Stimulated activated CD4-positive, alpha-beta T cell treated with anti-CD3 and anti-CD28 coated beads, TNF-alpha, amount 100 ng/mL, for 24 hours (primary cell): ENCODE measurements around the gene GRM8.

Experiments
- DNase-seq, 3 experiments: peaks; one replicate each; pipeline ENCODE4 v3.0.0-alpha.2; 2020; ENCODE audit warnings: low read depth in 3 of 3

GRM8 gene

DNA sequence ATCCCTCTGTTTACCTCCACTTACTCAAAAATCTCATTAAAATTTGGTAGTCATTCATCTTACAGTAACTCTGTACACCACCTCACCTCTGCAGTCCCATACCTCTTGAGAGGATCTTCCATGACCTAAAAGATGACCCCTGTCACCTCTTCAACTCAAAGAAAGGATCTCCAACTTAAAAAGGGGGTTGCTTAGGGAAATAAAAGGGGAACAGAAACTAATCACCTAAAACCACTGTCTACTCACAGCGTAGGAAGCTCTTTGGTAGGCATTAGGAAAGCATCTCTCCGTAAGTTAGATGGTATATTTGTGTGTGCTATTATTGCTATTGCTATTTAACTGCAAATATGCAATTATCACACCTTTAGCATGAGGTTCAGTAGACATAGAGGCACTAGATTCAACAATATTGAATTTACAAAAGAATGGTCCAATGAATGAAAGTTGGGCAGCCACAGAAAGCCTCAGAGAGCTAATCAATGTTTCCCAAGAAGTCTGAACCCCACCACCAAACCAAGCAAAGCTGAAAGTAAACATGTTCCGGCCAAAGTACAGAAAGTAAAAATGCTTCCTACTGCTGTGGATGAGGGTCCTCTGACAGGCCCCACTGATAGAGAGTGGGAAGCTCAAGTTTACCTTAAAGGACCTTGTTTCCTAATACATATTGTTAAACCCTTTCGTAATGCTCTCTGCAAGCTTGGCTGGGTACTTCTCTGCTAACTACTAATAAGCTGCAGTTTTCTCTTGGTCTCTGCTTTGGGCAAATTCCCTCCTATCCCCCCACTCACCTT, 105.8 kb downstream of the GRM8 start:
- DNase-seq, result no peak

DNA sequence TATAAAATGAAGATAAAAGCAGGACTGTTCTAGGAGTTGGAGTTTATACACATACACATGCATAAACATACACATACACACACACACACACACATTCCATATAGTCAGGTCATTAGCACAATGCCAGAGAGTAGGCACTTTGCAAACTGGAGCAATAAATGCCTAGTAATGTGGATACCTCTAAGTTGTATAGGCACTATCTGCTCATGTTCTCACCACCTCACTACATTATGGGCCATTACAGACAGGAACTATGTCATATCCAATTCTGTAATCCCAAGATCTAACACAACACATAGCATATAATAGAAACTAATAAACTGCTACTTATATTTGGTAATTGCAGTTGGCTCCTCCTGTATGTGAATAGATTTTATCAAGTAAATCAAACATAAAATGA, 115.6 kb downstream of the GRM8 start:
- no peak for DNase-seq

DNA sequence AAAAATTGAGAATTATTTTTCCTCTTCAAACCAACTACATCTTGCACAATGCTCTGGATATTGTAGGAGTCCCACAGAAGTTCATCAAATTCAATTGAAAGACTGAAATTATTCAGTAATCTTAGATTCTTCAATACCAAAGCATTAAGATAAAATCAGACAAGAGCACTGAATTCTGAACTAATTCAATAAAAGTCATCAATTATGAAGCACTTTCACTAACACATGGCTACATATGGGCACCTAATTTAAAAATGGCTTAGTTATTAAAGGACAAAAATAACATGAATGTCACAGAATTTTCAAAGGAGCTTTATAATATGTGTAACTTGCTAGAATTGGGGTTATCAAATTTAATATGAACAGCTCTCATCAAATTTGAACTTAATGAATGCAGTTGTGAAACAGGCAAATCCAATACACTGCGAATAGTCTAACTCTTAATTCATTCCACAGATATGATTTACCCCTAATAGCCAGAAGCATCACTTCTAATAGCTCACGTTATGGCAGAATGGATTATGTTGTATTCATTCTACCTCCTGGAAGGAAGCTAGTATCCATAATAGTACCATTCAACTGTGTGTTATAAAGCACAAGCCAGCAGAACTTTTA, 116.8 kb downstream of the GRM8 start:
- DNase-seq, result no peak

DNA sequence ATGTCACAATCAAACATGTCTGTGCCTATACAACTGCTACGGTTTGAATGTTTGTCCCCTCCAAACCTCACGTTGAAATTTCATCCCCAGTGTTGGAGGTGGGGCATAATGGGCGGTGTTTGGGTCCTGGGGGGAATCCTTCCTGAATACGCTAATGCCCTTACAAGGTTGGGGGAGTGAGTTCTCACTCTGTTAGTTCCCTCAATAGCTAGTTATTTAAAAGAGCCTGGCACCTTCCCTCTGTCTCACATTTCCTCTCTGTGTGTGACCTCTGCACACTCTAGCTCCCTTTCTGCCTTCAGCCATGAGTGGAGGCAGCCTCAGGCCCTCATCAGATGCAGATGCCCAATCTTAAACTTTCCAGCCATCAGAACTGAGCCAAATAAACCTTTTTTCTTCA, 129.5 kb downstream of the GRM8 start:
- DNase-seq, result no peak

DNA sequence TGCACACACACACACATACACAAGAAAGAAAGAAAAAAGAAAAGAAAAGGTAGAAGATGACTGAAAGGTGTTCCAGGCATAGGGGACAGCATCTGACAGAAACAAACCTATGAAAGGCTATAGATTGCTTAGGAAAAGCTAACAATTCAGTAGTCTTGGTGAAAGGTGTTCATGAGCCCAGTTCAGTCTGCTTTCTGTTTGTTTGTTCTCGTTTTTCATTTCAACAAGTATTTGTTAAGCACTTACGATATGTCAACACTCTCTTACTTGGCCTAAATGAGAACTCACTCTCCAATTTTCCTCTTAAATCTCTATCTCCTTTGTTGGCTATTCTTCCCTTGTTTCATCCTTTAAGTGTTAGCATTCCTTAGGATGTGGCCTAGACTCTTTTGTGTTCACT, 133.2 kb downstream of the GRM8 start:
- no peak for DNase-seq

DNA sequence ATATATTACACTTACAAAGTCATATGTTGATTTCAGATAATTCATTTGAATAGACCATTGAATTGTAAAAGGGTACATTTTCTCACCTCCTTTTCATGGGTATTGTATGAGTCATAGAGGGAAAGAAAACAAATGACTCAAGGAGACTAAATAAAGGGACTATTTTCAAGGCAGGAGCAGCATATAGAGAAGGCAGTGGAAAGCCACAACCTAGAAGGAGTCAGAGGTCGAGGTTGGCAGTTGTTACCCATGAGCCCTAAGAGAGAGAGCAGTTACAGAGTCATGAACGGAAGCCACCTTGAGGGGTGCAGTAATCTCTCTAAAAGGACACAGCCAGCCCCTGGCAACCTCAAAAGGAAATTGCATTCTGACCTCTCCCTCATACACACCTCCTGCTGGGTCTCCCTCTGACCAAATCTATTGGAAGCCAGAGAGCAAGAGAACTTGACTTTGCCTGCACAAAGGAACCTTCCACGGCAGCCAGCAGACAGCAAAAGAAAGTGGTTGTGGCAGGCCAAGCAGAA, 137.9 kb downstream of the GRM8 start:
- DNase-seq, result no peak

DNA sequence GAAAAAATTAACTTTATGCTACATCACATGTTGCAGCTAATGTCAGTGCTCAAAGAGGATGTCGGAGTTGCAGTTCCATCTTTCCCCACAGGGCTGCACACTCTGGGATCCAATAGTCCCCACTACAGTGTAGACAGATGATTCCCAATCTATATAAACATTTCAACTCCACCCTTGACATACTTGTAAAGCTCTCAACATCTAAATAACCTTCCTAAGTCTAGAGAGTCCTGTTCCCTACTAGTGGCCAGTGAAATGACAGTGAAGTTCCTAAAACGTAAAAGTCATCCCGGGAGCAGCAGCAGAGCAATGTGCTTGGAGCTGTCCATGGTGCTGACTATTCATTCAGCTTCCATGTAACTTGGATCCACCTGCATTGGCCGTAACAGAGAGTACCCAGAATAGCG, 145.1 kb downstream of the GRM8 start:
- DNase-seq, result peak in 1 of 3 experiments; percentile 6

DNA sequence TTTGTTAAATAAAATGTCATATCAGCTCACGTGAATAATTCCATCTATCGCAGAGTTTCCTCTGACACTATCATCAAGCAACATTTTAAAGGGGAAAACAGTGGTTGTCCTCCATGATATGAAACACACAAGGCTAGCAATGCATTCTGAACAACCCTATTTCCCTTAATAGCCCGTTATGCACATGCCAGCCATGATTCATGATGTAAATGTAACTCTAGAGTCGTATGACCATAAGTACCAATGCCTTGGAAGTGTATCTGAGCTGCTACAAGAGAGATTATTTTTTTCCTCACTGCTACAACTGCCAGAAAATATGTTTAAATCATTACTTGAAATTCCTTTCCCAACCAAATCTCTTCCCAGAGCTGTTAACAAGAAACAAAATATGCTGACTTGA, 159.4 kb downstream of the GRM8 start:
- DNase-seq, result no peak

DNA sequence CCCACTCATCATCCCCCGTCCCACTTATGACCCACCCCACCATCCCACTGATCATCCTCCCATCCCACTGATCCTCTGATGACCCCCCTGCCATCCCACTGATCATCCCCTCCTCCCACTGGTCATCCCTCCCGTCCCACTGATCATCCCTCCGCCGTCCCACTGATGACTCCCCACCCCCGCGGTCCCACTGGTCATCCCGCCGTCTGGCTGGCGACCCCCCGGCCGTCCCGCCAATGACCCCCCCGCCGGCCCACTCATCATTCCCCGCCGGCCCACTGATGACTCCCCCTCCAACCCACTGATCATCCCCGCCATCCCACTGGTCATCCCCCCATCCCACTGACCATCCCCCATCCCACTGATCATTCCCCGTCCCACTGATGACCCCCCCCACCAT, 161.1 kb downstream of the GRM8 start:
- no peak for DNase-seq

DNA sequence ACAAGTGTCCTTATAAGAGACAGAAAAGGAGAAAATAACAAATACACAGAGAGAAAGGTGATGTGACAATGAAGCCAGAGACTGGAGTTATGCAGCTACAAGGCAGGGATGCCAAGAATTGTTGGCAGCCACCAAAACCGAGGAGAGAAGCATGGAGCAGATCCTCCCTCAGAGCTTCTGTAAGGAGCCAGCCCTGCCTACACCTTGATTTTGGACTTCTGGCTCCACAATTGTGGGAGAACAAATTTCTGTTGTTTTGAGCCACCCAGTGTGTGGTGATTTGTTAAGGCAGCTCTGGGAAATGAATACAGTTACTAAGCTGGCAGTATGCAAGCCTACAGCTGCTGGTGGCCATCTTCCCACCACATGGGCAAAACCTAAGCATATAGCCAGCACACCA, 163.6 kb downstream of the GRM8 start:
- no peak for DNase-seq

DNA sequence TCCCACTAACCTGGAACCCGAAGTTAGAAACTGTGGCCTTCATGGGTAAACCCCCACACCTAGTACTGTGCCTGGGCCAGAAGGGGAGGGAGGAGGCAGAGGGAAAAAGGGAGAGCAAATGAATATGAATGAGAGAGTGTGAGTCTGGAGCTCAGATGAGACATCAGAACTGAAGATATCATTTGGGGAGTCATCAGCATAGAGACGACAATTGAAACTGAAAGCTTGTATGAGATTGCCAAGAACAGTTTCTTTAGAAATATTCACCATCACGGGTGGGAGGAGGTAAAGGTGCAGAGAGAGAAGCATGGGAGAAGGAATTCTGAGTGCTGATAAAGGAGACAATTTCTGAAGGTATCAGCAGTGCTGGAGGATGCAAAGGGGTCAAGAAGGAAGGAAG, 171.2 kb downstream of the GRM8 start:
- no peak for DNase-seq

DNA sequence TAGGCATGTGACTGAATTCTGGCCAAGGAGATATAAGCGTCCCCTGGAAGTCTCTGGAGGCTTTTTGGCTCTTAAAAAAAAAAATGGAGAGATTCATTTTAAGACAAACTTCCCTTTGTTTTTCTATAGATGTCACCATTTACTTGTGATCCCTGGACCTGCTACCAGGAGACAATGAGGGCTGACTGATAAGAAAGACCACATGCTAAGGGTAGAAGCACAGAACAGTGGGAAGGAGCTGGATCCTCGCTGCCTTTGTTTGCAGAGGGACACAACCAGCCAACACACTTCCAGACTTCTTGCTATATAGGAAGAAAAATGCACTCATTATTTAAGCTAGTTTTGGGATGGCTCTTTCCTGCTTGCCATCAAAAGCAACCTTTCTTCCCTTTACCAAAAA, 172.2 kb downstream of the GRM8 start:
- no peak for DNase-seq

DNA sequence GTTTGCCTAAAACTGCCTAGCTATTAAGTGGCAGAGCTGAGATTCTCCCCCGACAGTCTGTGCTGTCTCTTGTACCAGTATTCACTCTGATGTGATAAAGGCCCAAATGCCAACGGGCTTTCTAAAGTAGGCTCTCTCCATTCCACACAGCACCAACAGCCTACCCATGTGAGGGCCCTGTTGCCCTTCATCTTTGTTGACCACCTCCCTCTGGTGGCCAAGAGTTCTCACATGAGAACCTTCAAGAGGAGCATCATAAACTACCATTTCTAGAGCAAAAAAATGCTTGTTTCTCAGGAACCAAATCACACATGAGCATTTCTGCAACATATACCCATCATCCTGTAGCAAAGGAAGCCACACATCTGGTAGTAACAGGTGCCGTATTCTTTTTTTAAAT, 185.8 kb downstream of the GRM8 start:
- no peak for DNase-seq

DNA sequence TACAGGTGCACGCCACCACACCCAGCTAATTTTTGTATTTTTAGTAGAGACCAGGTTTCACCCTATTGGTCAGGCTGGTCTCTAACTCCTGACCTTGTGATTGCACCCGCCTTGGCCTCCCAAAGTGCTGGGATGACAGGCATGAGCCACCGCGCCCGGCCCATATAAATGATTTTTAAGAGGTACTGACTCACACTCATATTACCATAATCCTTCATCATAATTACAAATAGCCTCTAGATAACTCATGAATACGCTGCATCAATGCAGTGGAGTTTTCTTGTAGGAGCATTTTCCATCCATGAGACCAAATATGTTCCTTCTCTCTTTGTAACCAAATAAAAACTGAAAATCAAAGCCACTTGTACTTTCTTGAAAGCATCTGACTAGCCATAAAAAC, 193.3 kb downstream of the GRM8 start:
- no peak for DNase-seq

DNA sequence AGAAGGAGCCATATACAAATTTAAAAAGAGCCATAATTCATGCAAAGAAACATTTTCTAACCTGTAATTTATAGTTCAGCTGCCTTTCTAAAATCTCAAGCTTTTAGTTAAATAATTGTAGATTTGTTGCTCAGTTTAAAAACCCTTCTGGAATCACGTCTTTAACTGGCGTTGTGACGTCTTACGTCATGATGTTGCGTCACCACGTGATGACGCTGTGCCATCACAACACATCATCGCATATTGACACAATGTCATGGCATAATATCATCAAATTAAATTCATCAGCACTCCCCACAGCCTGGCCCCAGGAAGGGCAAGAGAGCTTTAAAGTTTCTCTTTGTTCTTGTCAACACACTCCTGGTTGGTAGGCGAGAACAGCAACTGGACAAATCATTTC, 194.8 kb downstream of the GRM8 start:
- DNase-seq, result no peak

DNA sequence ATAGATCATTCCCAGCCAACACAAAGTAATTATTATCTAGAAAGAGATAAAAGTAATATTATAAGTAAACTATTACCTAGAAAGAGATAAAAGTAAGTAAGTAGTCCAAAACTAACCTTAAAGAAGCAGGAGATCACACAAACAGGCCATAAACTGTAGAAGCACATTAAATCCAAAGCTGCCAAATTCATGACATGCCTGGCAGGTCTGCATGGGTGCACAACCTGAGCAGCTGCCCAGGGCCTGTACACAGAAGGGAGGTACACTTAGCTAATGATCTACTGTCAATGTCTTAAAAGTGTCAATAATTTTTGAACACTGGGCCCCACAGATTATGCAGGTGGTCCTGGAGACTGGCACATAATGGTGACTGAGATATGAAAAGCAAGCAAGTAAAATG, 196.5 kb downstream of the GRM8 start:
- DNase-seq, result no peak

DNA sequence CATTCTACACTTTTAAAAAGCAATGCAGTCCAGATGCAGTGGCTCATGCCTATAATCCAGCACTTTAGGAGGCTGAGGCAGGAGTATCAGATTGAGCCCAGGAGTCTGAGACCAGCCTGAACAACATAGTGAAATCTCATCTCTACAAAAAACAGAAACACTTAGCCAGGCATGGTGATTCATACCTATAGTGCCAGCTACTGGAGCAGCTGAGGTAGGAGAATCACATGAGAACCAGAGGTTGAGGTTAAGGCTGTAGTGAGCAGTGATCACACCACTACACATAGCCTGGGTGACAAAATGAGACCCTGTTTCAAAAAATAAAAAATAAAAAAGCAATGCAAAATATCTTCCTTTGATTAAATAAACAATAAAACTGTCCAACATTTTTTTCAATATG, 205.2 kb downstream of the GRM8 start:
- no peak for DNase-seq

DNA sequence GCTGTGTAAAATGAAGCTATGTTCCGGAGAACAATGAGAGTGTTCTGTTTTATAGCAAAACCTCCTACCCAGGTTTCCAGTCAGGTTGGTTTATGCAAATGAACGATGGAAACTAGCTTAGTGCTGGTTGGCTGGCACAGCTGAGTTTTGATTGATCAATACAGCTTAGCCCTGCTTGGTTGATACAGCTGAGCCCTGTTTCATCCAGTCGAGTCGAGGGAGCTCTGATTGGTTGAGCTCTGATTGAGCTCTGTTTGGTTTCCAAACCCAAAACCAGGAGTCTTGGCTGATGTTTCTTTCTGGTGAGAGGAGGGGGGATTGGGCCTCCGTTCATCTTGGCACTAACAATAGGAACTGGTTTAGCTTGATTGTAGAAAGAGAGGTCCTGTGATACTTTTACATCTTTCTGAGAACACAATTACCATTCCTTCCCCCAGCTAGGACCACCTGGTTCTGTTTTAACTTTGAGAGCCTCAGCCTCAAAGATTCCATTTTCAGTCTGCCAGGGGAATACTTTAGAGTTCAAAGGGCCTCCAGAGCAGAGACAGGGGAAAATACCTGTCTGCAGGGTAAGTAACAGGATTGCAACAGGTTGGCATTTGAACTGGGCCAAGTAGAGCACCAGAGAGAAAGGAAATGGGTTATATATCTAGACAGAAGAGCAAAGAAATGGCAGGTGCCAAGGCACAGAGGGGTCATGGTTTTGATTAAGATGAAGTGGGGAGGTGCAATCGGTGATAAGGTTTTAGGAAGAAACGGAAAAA, 210.9 kb downstream of the GRM8 start:
- no peak for DNase-seq

DNA sequence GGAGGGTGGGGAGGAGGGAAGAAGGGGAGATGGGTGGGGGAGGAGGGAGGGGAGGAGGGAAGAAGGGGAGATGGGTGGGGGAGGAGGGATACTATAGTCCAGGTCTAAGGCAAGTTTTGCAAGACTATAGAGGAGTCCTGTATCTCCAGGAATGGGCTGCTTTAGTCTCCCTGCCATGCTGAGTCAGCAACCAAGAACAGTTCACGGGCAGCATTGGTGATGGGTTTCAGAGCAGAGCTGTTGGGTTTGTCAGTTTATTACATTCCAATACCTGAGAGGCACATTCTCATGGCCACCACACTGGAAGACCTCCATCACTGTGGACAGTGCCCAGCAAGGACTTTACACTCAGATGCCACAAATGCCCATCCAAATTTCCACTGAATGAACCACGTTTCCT, 212.7 kb downstream of the GRM8 start:
- DNase-seq, result no peak

DNA sequence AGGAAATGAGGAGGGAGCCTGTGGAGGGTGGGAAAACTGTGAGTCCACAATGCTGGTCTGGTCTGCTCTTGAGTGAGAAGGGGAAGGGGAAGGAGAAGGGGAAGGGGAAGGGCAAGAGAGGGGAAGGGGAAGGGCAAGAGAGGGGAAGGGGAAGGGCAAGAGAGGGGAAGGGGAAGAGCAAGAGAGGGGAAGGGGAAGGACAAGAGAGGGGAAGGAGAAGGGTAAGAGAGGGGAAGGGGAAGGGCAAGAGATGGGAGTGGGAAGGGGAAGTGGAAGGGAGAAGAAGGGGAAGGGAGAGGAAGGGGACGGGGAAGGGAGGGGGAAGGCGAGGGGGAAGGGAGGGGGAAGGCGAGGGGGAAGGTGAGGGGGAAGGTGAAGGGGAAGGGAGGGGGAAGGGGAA, 213.2 kb downstream of the GRM8 start:
- no peak for DNase-seq

DNA sequence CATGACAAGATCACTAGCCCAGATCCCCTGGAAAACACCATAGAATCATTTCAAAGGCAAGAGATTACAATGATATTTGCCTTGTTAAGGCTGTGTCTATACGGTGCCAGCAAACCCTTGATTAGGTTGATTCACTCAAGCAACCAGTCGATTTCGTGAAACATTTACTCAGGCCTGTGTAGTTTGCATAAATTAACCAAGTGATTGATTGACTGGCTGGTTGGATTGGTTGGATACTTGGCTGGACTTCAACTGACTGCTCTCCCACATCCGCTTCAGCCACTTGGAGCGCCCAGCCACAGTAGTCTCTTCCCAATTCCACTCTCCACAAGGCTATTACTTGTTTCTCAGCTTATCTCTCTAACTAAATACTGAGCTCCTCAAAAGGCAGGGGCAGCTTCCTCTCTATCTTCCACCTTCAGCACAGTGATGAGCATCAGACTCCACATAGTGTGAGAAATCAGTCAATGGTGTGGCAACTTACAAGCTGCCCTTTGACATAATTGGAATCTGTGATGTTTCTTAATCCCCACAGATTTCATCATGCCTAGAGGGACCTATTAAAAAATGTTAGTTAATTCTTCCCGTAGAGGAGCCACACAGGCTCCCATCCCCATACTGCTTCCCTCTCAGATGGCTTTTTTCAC, 217.4 kb downstream of the GRM8 start:
- DNase-seq, result no peak

DNA sequence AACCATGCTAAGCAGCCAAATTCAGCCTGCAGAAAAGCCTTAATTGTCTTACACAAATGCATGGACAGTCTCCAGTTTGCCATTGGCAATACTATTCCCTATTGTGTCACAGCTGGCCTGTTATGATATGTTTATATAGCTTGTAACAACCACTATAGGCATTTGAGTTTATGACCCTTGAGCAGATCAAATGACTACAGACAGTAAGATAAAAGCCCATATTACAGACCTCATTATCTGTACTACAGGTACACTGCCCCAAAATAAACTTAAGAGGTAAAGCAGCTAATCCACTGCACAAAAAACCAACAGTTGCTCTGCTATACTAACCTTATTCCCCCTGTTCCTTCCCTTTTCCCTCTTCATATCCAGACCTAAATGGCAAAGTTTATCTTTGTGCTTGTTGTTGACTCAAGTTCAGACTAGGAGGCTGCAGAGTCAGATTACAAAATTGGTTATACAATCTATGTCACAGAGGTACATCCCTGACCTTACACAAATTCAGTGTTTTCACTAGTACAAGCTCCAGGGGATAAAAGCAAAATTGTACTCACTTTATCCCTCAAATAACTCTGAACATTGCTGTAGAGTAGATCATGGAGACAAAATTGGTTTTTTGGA, 218.4 kb downstream of the GRM8 start:
- DNase-seq, result no peak
